IPS DF 4.7 (cell line): ENCODE results near the gene KIAA1217.

Experiments
- DNase-seq: peaks from one replicate; pipeline ENCODE4 v3.0.0-alpha.2; 2013; ENCODE audit warnings: low spot score; ENCODE audit errors: extremely low read depth

Gene KIAA1217

GRCh38 chr10:24575481-24576002, 366.6 kb downstream of the KIAA1217 start:
- DNase-seq: no peak

- DNase-seq: no peak
Measured at GRCh38 chr10:24579448-24579847, 370.5 kb downstream of the KIAA1217 start.

- DNase-seq: no peak
Measured at GRCh38 chr10:24579906-24580305, 371.0 kb downstream of the KIAA1217 start.

GRCh38 chr10:24589265-24589664, 380.3 kb downstream of the KIAA1217 start:
- DNase-seq: no peak

GRCh38 chr10:24590697-24591457, 381.9 kb downstream of the KIAA1217 start:
- DNase-seq: no peak

- no peak for DNase-seq
Measured at GRCh38 chr10:24596217-24596930, 387.4 kb downstream of the KIAA1217 start.

- DNase-seq: no peak
Measured at GRCh38 chr10:24597426-24597825, 388.5 kb downstream of the KIAA1217 start.
